ENCODE results near the gene SMIM22. TPM values are rescaled to one million over a fixed set of nuclear protein-coding genes. Genes with fewer than 3 reads are reported as not detected.

SMIM22 gene
- total RNA-seq, 1 experiment from 2014 or later: not detected

GRCh38 chr16:4813251-4814003 is 18.3 kb downstream of the SMIM22 start:
- POLR2A ChIA-PET (ENCODE audit: low non-redundant PET): no interaction called here
- Histone ChIP-seq H3K9me3 (ENCODE audit: low read depth, low read length, poor library complexity, severe bottlenecking) (no peaks in the 10 kb centered on the region), H3K36me3 (ENCODE audit: insufficient read depth, low read length, poor library complexity, severe bottlenecking) (peaks cover 56% of the 10 kb centered on the region), H3K4me3 (ENCODE audit: low read depth, low read length, poor library complexity, severe bottlenecking) (no peak overlapping the region), H3K27ac (ENCODE audit: low read depth, low read length, poor library complexity, severe bottlenecking) (no peak overlapping the region), H3K4me1 (ENCODE audit: insufficient read depth, low read length, poor library complexity, severe bottlenecking) (no peaks in the 10 kb centered on the region), H3K27me3 (replicated peaks; ENCODE audit: insufficient read depth, low read depth, low read length, poor library complexity) (no peaks in the 10 kb centered on the region)
- intact Hi-C loops (cut with micrococcal nuclease; ENCODE audit: unreplicated experiment): no loop called here
- CTCF ChIA-PET: no interaction called here
- no peak for TF ChIP-seq CTCF (conservative IDR thresholded peaks at IDR 0.05; ENCODE audit: low read depth, low read length)
- no peak for TF ChIP-seq EZH2 (IDR thresholded peaks at IDR 0.05; ENCODE audit: borderline replicate concordance, low read depth, low read length, poor library complexity, severe bottlenecking)
- no peak for DNase-seq (ENCODE audit: low spot score)
- no TSS peak for BruUV-seq (replicated peaks)

- intact Hi-C loops (cut with micrococcal nuclease; ENCODE audit: unreplicated experiment): no loop called here
- Histone ChIP-seq H3K27ac (ENCODE audit: low read depth, low read length, poor library complexity, severe bottlenecking) (no peak overlapping the region), H3K9me3 (ENCODE audit: low read depth, low read length, poor library complexity, severe bottlenecking) (no peaks in the 10 kb centered on the region), H3K4me3 (ENCODE audit: low read depth, low read length, poor library complexity, severe bottlenecking) (no peak overlapping the region), H3K4me1 (ENCODE audit: insufficient read depth, low read length, poor library complexity, severe bottlenecking) (no peaks in the 10 kb centered on the region), H3K36me3 (ENCODE audit: insufficient read depth, low read length, poor library complexity, severe bottlenecking) (peaks cover 50% of the 10 kb centered on the region), H3K27me3 (replicated peaks; ENCODE audit: insufficient read depth, low read depth, low read length, poor library complexity) (no peaks in the 10 kb centered on the region)
- ChIA-PET CTCF (no interaction called here), POLR2A (ENCODE audit: low non-redundant PET) (no interaction called here)
- BruUV-seq (replicated peaks): no TSS peak
- DNase-seq (ENCODE audit: low spot score): no peak
- TF ChIP-seq CTCF (conservative IDR thresholded peaks at IDR 0.05; ENCODE audit: low read depth, low read length) (no peak), EZH2 (IDR thresholded peaks at IDR 0.05; ENCODE audit: borderline replicate concordance, low read depth, low read length, poor library complexity, severe bottlenecking) (no peak)
These were observed 18.9 kb downstream of the SMIM22 start for GRCh38 chr16:4814046-4814445.

GRCh38 chr16:4814542-4815173 is 19.5 kb downstream of the SMIM22 start:
- Histone ChIP-seq H3K36me3 (ENCODE audit: insufficient read depth, low read length, poor library complexity, severe bottlenecking) (peaks cover 49% of the 10 kb centered on the region), H3K27ac (ENCODE audit: low read depth, low read length, poor library complexity, severe bottlenecking) (no peak overlapping the region), H3K27me3 (replicated peaks; ENCODE audit: insufficient read depth, low read depth, low read length, poor library complexity) (no peaks in the 10 kb centered on the region), H3K4me3 (ENCODE audit: low read depth, low read length, poor library complexity, severe bottlenecking) (no peak overlapping the region), H3K4me1 (ENCODE audit: insufficient read depth, low read length, poor library complexity, severe bottlenecking) (no peaks in the 10 kb centered on the region), H3K9me3 (ENCODE audit: low read depth, low read length, poor library complexity, severe bottlenecking) (no peaks in the 10 kb centered on the region)
- BruUV-seq (replicated peaks): no TSS peak
- TF ChIP-seq EZH2 (IDR thresholded peaks at IDR 0.05; ENCODE audit: borderline replicate concordance, low read depth, low read length, poor library complexity, severe bottlenecking) (no peak), CTCF (conservative IDR thresholded peaks at IDR 0.05; ENCODE audit: low read depth, low read length) (no peak)
- intact Hi-C loops (cut with micrococcal nuclease; ENCODE audit: unreplicated experiment): no loop called here
- ChIA-PET CTCF (no interaction called here), POLR2A (ENCODE audit: low non-redundant PET) (no interaction called here)
- no peak for DNase-seq (ENCODE audit: low spot score)

Data from A673 (cell line).